Stimulated activated CD4-positive, alpha-beta T cell treated with anti-CD3 and anti-CD28 coated beads, Interleukin-1b, Interleukin-23, amount 100 ng/mL, for 24 hours (primary cell): Measurements from ENCODE around the gene CETP.
"Not testable (repeated sequence)": the region's sequence is repeated elsewhere in the genome, so short reads cannot be mapped to it uniquely, and the experiment has no call there.

Experiments used
- DNase-seq, 4 experiments: peaks; one replicate each; pipeline ENCODE4 v3.0.0-alpha.2; 2020; ENCODE audit warnings: low read depth in 4 of 4, low spot score in 1 of 4

CETP gene

DNA sequence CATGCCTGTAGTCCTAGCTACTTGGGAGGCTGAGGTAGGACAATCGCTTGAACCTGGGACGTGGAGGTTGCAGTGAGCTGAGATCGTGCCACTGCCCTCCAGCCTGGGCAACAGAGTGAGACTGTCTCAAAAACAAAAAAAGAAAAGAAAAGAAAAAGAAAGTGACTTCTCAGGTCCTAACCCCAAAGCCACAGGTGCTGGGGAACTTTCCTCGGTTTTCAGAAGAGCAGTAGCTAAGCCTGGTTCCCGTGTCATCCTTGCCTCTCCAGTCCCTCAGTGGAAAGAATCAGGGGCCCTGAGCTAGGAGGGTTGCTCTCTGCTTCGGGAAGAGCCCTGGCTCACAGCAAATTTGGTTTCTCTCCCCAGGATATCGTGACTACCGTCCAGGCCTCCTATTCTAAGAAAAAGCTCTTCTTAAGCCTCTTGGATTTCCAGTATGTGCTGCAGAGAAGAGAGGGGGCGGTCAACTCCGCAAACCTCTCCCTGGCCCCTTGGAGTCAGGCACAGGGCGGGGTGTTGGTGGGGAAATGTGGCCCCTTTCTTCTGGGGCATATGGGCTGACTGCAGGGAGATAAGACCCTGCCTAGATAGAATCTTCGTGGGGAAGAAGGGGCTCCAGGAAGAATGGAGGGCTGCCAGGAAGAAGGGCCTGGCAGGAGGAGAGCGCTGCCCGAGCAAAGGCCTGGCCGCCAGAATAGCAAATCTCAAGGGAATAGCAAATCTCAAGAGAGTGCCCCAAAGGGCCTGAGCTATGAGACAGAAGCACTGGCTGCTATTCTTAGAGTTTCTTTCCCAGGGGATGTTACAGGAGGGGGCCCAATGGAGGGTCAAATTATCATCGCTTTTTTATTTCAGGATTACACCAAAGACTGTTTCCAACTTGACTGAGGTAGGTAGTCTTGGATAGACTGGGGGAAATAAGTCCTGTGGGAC, 19.3 kb downstream of the CETP start:
- DNase-seq, result no peak

GRCh38 chr16:56981729-56982271, 20.1 kb downstream of the CETP start:
- DNase-seq, result no peak

DNA sequence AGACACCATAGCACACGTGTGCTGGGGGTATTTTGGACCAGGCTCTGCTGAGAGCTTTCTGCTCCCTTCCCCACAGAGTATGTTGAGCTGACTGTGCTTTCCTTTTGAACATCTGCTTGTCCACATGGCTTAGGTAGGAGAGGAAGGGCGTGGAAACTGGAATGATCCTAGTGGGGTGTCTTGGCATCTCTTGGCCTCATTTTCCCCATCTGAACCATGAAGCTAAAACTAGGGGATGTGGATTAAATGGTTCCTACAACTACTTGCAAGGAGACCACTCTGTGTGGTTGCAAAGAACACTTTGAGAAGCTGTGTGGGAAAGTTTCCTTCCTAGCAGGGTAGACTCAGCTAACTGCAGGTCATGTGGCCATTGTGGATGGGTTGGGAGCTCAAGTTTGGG, 20.9 kb downstream of the CETP start:
- no peak for DNase-seq

DNA sequence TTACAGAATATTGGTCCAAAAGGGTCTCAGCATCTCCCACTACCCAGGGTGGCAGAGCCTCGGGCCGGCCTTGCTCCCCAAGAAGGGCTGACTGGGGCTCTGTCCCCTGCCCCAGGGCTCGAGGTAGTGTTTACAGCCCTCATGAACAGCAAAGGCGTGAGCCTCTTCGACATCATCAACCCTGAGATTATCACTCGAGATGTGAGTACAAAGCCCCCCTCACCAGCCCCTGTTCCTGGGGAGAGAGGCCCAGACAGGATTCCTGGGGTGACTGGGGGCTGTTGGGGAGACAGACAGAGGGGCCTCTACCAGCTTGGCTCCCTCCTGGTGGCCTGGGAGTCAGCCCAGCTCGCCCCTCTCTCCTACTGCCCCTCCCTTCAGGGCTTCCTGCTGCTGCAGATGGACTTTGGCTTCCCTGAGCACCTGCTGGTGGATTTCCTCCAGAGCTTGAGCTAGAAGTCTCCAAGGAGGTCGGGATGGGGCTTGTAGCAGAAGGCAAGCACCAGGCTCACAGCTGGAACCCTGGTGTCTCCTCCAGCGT, 21.5 kb downstream of the CETP start:
- DNase-seq, result no peak

DNA sequence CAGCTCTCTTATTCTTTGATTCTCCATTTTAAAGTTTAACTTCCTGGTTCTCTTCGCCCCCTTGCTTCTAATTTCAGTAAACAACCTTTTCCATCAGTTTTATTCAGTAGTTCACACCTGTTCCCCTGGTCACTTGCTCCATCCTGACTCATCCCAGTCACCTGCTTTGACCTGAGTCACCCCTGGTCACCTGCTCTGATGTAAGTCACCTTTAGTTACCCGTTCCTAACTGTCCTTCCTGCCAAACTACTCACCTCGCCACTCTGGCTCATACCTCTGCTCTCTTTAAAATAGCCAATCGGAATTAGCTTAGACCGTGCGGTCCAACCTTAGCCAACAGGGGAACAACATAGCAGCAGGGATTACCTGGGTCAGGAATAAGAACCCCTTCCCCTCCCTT, 22.9 kb downstream of the CETP start:
- no peak for DNase-seq

- no peak for DNase-seq
These were observed 23.7 kb downstream of the CETP start for GRCh38 chr16:56985288-56985961.

DNA sequence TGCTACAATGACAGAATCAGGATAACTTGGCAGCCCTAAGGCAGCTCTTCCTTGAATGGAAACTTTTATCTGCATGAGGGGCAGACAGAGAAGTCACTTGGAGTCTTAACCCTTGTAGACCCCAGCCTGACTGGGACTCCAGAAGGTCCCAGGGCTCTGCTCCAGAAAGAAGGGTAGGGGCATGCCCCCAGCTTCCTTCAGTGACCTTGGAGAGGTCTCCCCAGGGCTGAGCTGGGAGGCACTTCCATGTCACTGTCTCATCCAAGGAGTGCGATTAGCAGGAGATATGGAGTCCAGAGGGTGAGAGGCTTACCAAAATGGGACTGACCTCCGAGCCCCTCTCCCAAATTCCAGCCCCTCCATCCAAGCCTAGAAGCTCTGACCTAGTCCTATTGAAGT, 24.2 kb downstream of the CETP start:
- DNase-seq, result no peak

- no peak for DNase-seq
These were observed 24.6 kb downstream of the CETP start for GRCh38 chr16:56986361-56986760.

- not testable (repeated sequence) for DNase-seq
These were observed 25.2 kb downstream of the CETP start for GRCh38 chr16:56986908-56987307.

GRCh38 chr16:56987692-56988091, 25.9 kb downstream of the CETP start:
- no peak for DNase-seq

- DNase-seq, result no peak
These were observed 26.6 kb downstream of the CETP start for GRCh38 chr16:56988161-56988947.

DNA sequence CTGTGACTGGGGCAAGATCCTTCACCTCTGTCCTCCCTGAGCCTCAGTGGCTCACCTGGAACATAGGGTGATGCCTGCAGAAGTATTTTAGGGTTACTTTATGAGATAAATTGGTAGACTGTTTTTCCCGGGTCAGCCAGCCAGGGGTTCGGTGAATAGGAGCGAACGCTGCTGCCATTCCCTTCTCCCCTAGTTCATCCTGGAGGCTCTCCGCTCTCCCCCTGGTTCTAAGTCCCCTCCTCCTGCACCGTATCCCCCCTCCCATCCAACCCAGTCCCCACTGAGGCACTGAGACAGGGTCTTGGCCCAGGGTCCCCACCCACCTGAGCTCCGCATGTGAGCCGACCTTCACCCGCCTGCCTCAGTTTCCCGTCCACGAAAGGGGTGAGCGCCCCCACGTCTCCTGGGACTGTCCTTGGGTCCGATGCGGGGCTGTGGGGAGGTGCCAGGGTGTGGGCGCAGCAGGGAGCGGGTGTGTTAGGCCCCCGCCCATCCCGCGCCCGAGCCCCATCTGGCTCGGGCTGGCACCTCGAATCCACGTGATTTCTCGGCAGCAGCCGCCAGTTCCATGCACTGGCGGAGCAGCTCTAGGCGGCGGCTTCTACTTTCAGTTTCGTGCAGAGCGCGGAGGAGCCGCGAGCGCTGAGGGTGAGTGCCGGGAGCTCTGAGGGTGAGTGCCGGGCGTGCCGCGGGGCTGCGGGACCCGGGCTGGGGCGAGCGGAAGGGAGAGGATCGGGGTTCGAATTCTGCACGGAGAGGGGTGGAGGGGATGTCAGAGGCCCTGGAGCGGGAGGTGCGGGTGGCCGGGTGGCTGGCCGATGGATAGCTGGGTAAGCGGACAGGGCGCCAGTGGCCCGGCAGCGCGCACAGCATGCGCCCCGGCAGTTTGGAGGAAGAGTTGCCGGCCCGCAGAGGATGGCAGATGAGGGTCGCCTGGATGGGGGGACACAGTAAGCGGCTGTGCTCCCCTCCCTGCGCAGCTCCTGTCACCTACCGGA, 27.5 kb downstream of the CETP start, which contains the start of gene NLRC5:
TSS of gene NLRC5 (plus strand) at position 610 of the 998 bp plus-strand sequence. CDS start 31,156 bp downstream, outside the sequence.
- DNase-seq, result peak; percentile 80 to 90 (median 88)

DNA sequence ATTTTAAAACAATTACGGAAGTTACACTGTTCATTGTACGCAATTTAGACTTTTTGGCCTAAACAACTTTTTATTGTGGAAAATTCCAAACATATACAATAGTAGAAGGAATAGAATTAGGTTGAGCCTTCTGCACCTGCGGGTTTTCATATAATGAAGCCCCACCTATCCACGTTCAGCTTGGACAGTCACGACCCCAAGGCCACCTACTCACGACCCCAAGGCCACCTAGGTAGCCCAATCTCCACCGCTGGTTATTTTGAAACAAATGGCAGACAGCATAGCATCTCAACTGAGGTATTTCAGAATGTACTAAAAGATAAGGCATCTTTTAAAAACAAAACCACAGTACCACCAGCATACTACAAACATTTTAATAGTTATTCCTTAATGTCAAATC, 28.2 kb downstream of the CETP start:
- no peak for DNase-seq

- no peak for DNase-seq
These were observed 28.9 kb downstream of the CETP start for GRCh38 chr16:56990407-56991286.

DNA sequence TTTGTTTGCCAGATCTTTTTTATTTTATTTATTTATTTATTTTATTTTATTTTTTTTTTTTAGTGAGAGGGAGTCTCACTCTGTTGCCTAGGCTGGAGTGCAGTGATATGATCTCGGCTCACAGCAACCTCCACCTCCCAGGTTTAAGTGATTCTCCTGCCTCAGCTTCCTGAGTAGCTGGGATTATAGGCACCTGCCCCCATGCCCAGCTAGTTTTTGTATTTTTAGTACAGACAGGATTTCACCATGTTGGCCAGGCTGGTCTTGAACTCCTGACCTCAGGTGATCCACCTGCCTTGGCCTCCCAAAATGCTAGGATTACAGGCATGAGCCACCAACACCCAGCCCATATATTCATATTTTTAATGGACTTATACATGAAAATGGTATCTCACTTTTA, 30.7 kb downstream of the CETP start:
- not testable (repeated sequence) for DNase-seq

DNA sequence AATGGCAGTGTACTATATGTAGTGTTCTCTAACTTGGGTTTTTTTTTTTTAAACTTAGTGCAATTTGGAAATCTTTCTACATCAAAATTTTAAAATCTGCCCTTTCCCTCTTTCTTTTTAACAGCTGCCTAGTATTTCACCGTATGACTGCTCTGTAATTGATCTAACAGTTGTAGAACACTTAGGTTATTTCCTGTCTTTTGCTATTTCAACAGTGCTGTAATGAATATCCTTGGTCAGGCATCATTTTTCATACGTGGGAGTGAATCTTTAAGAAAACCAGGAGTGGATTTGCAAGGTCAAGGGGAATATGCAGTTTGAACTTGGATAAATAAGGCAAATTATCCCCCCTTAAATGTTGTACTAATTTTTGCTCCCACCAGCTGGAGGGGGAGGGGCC, 31.5 kb downstream of the CETP start:
- DNase-seq, result no peak

DNA sequence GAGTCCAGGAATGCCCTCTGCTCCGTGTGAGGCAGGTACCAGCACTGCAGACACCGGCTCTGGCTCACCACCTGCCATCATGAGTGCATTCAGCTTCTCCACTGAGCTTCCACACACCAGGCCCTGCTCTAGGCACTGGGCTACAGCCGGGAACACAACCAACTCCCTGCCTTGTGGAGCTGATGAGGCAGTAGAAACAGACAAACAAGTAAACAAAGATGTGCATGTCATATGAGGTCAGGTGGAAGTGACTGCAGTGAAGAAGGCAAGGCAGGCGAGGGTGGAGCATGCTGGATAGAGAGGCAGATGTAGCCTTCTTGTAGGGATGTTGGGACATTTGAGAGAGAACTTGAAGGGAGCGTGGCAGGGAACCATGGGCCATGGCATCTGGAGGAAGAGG, 32.6 kb downstream of the CETP start:
- no peak for DNase-seq

DNA sequence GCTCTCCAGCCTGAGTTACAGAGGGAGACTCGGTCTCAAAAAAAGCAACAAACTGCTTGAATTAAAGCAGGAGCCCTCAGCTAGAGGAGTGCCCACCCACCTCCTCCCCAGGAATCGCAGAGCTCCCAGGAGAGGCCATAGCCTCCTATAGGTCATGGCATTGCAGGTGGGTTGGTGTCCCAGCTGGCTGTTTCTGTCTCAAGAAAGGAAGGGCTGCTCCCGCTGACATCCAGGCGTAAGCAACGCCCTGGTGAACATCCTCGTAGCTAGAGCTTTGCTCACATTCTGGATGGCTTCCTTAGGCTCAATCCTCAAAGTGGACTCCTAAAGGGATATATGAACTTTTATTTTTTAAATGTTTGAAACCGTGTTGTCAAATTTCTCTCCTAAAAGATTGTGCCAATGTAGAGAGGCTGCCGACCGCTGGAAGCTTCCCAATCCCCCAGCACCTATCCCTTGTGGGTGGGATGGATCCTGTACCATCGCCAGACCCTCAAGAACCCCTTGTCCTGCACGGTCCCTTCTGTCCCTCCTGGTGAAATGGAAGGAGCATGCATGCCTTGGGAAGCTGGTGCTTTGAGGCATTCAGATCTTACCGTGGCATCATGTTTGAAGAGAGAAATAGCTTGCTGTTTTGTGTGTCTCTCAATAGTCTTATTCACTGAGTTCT, 33.5 kb downstream of the CETP start:
- no peak for DNase-seq
